HG02852 (cell line): ENCODE results near the gene PITPNM2.

Experiments
- ATAC-seq: cut with Tn5 transposase; IDR thresholded peaks from one replicate; pipeline ENCODE4 v1.9.1; 2021; ENCODE audit warnings: mild to moderate bottlenecking, moderate library complexity; ENCODE audit not compliant: unreplicated experiment

PITPNM2 gene

GRCh38 chr12:123145211-123145610 lies 5.7 kb downstream of the PITPNM2 start:
- ATAC-seq = no peak

- no peak for ATAC-seq
Observed at GRCh38 chr12:123143736-123144461, 7.0 kb downstream of the PITPNM2 start.

GRCh38 chr12:123142921-123143735 lies 7.8 kb downstream of the PITPNM2 start:
- no peak for ATAC-seq

GRCh38 chr12:123142518-123142840 lies 8.4 kb downstream of the PITPNM2 start:
- no peak for ATAC-seq

- no peak for ATAC-seq
Observed at GRCh38 chr12:123141615-123142517, 9.0 kb downstream of the PITPNM2 start.

GRCh38 chr12:123140676-123141614 lies 9.9 kb downstream of the PITPNM2 start:
- no peak for ATAC-seq

GRCh38 chr12:123139926-123140675 lies 10.8 kb downstream of the PITPNM2 start:
- ATAC-seq = no peak

- no peak for ATAC-seq
Observed at GRCh38 chr12:123135688-123136087, 15.2 kb downstream of the PITPNM2 start.

GRCh38 chr12:123134826-123135225 lies 16.1 kb downstream of the PITPNM2 start:
- no peak for ATAC-seq

- no peak for ATAC-seq
Observed at GRCh38 chr12:123134271-123134671, 16.6 kb downstream of the PITPNM2 start.

- no peak for ATAC-seq
Observed at GRCh38 chr12:123133701-123134100, 17.2 kb downstream of the PITPNM2 start.

GRCh38 chr12:123132951-123133619 lies 17.8 kb downstream of the PITPNM2 start:
- ATAC-seq = no peak

- no peak for ATAC-seq
Observed at GRCh38 chr12:123131879-123132402, 18.9 kb downstream of the PITPNM2 start.

GRCh38 chr12:123131291-123131832 lies 19.5 kb downstream of the PITPNM2 start:
- ATAC-seq = no peak

GRCh38 chr12:123129621-123130020 lies 21.3 kb downstream of the PITPNM2 start:
- ATAC-seq = no peak

- no peak for ATAC-seq
Observed at GRCh38 chr12:123127182-123127495, 23.8 kb downstream of the PITPNM2 start.

GRCh38 chr12:123126294-123127181 lies 24.4 kb downstream of the PITPNM2 start:
- no peak for ATAC-seq

- no peak for ATAC-seq
Observed at GRCh38 chr12:123122626-123123025, 28.3 kb downstream of the PITPNM2 start.
